ENCODE results near the gene PDE4B.

DNA sequence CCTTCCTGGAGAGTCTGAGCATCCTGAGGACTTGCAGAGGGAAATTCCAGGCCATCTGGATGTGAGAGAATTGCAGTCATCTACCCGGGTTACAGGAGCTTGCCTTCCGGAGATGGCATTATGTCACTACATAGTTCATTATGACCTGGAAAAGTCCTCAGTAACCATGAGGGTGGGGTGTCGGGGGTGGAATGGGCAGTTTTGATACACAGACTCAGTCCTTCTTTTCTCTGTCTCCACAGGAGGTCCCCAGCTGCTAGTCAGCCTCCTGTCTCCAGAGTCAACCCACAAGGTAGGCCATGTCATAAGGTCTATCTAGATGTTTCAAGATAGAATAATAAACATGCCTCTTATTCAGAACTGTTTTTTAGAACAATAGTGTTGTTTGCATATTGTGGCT lies 473.1 kb downstream of the PDE4B start:
- TF ChIP-seq BHLHE40 (IDR thresholded peaks at IDR 0.05; ENCODE audit: low read length) (no peak), ZNF239 (CRISPR knock-in tag; IDR thresholded peaks at IDR 0.05) (no peak), SIN3A (IDR thresholded peaks at IDR 0.05; ENCODE audit: borderline replicate concordance in 2 of 2, control insufficient read depth in 1 of 2, low read depth in 2 of 2, low read length in 2 of 2) (no peak), TARDBP (IDR thresholded peaks at IDR 0.05) (no peak)
- TF ChIP-seq, protein P1, sequence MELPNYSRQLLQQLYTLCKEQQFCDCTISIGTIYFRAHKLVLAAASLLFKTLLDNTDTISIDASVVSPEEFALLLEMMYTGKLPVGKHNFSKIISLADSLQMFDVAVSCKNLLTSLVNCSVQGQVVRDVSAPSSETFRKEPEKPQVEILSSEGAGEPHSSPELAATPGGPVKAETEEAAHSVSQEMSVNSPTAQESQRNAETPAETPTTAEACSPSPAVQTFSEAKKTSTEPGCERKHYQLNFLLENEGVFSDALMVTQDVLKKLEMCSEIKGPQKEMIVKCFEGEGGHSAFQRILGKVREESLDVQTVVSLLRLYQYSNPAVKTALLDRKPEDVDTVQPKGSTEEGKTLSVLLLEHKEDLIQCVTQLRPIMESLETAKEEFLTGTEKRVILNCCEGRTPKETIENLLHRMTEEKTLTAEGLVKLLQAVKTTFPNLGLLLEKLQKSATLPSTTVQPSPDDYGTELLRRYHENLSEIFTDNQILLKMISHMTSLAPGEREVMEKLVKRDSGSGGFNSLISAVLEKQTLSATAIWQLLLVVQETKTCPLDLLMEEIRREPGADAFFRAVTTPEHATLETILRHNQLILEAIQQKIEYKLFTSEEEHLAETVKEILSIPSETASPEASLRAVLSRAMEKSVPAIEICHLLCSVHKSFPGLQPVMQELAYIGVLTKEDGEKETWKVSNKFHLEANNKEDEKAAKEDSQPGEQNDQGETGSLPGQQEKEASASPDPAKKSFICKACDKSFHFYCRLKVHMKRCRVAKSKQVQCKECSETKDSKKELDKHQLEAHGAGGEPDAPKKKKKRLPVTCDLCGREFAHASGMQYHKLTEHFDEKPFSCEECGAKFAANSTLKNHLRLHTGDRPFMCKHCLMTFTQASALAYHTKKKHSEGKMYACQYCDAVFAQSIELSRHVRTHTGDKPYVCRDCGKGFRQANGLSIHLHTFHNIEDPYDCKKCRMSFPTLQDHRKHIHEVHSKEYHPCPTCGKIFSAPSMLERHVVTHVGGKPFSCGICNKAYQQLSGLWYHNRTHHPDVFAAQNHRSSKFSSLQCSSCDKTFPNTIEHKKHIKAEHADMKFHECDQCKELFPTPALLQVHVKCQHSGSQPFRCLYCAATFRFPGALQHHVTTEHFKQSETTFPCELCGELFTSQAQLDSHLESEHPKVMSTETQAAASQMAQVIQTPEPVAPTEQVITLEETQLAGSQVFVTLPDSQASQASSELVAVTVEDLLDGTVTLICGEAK (IDR thresholded peaks at IDR 0.05) = no peak
- TF ChIP-seq, protein P1 (CRISPR knock-in tag; IDR thresholded peaks at IDR 0.05) = no peak
- TF ChIP-seq, protein P2, sequence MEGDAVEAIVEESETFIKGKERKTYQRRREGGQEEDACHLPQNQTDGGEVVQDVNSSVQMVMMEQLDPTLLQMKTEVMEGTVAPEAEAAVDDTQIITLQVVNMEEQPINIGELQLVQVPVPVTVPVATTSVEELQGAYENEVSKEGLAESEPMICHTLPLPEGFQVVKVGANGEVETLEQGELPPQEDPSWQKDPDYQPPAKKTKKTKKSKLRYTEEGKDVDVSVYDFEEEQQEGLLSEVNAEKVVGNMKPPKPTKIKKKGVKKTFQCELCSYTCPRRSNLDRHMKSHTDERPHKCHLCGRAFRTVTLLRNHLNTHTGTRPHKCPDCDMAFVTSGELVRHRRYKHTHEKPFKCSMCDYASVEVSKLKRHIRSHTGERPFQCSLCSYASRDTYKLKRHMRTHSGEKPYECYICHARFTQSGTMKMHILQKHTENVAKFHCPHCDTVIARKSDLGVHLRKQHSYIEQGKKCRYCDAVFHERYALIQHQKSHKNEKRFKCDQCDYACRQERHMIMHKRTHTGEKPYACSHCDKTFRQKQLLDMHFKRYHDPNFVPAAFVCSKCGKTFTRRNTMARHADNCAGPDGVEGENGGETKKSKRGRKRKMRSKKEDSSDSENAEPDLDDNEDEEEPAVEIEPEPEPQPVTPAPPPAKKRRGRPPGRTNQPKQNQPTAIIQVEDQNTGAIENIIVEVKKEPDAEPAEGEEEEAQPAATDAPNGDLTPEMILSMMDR (IDR thresholded peaks at IDR 0.05 in 2 of 3, conservative IDR thresholded peaks at IDR 0.05 in 1 of 3; ENCODE audit: insufficient read depth in 2 of 3, low read depth in 1 of 3, low read length in 3 of 3) = no peak
